Activated T-cell treated with anti-CD3 and anti-CD28 coated beads for 1 hour (primary cell): ENCODE measurements around the gene ZNF474.

ENCODE experiments used
- DNase-seq: peaks from one replicate; pipeline ENCODE4 v3.0.0-alpha.2; 2020; ENCODE audit warnings: low read depth

Gene ZNF474

GRCh38 chr5:122180863-122181548, 51.7 kb downstream of the ZNF474 start:
- no peak for DNase-seq

DNA sequence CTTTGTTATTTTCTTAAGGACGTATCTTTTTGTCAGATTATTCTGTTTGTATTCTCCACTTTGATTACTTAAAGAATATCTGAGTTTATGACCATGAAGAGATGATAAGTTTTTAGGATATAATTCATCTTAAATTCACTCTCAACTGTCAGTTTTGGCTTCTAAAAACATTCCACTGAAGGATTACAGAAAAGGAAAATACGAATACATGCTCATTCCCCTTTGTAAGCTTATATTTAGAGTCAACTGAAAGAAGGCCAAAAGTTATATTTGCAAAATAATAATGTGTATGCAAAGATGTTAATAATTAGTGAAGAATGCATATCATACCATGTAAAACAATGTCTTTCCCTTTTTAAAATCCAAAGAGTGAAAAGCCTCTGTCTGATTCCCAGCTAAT, 52.5 kb downstream of the ZNF474 start:
- no peak for DNase-seq

GRCh38 chr5:122182491-122182921, 53.2 kb downstream of the ZNF474 start:
- no peak for DNase-seq

DNA sequence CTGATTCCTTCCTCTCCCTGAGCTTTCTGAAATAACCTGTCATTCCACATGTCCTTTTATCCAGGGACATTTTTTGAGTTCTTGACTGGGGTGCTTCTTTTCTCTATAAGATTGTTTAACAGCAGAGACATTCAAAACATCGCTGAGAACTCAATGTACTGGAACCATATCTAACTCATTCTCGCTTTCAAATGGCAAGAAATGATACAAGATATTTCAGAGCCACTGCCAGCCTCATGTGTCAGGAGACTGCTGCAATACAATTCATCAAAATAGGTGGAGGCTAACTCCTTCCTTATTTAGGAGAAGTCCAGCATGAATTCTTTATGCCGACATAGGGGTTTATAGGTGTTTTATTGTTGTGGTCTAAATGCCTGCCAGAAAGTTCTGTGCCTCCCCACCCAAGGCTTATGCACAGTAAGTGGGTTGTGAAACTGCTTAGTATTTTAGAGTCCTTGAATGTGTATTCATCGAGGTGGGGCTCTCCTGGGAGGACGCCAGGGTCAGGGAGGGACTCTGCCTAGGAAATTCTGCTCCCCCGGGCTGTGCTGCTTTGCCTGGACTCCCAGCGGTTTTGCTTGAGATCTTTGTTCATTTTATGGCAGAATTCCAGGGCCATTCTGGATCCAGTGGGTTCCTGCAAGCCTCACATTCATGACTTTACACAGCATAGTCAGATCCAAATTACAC, 53.9 kb downstream of the ZNF474 start:
- DNase-seq: no peak

- no peak for DNase-seq
Observed at GRCh38 chr5:122183788-122184170, 54.4 kb downstream of the ZNF474 start.

GRCh38 chr5:122184676-122185255, 55.4 kb downstream of the ZNF474 start:
- no peak for DNase-seq

- DNase-seq: no peak
Observed at GRCh38 chr5:122187426-122187825, 58.1 kb downstream of the ZNF474 start.

- DNase-seq: no peak
Observed at GRCh38 chr5:122190156-122190555, 60.8 kb downstream of the ZNF474 start.

- DNase-seq: no peak
Observed at GRCh38 chr5:122192497-122193496, 63.5 kb downstream of the ZNF474 start.

DNA sequence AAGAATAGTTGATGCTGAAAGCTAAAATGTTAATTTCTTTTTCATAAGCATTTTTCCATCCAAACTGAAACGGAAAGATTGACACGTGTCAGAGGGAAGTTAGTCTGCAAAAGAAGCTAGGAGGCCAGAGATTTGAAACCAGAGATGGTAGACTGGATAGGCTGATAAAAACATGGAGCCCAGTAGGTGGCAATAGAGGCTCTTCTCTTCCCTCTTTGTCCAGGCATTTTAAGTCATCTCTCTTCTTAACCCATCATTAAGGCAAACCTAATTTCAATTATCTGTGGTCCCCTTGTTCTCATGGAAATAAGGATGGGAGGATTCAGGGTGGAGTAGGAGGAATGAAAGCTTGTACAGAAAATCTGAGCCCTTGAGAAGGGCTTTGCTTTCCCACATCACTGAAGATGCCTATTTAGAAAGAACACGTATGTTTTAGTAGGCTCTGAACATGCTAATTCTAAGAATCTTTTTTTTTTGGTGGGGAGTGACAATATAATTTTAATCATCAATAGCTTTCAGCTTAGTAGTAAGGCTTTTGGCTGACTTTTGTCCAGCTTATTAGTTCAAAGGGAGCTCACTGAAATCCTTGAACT, 66.6 kb downstream of the ZNF474 start:
- DNase-seq: no peak

GRCh38 chr5:122199146-122199545, 69.8 kb downstream of the ZNF474 start:
- no peak for DNase-seq

GRCh38 chr5:122200450-122200849, 71.1 kb downstream of the ZNF474 start:
- DNase-seq: no peak

DNA sequence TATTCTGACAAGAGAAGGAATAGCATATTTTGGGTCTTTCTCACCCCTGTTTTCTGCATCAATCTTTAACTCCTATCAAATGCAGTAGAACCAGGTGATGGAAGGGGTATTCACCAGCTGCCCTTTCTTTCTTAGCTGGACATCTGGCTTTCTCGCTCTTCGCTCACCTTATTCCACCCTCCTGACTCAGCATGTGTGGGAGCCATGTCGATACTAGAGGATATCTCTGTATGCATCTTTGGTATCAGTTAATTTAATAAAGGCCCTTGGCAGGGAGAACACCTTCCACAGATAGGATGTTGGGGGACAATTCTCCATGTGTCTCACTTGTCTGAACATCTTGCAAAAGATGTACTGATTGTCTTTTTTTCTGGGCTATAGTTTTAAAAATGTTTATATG, 71.5 kb downstream of the ZNF474 start:
- no peak for DNase-seq

DNA sequence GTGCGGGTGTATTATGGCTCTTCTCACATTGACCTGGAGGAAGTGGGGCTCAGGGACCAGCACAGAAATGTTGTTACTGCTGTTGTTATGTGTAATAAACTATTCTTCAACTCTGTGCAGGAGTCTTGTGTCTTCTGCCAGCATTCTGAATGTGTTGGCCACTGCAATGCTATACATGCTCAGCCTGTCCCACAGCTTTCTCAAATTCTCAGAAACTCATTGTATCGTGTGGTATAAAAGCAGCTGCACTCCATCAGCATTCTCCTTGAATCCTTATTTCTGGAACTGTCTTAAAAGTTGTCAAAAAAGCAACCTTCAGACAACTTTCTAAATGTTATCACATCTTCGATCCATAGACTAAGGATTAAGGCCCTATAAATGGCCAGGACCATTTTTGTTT, 72.0 kb downstream of the ZNF474 start:
- no peak for DNase-seq

GRCh38 chr5:122202952-122203351, 73.6 kb downstream of the ZNF474 start:
- DNase-seq: no peak
